Measurements from ENCODE around the gene NHERF2.

NHERF2 gene

GRCh38 chr16:2063861-2064260, 37.2 kb downstream of the NHERF2 start:
- DNase-seq = no peak

DNA sequence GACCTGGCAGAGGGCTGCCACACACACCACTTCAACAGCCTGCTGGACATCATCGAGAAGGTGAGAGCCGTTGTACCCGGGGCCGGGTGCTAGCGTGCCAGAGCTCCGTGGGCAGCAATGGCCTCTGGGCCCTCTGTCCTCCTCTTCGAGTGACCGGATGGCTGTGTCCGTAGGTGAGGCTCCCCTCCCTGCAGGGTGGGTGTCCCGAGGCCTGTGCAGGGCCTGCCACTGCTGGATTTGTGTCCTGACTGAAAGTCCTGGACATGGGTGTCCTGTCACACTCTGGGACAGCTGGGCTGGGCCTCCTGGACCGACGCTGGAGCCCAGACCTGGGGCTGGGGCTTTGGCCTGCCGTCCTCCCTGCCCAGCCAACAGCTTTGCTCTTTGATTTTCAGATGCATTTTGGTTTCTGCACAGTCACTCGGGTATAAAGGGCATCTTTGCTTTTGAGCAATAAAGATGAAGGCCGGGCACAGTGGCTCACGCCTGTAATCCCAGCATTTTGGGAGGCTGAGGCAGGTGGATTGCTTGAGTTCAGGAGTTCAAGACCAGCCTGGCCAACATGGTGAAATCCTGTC, 37.8 kb downstream of the NHERF2 start:
- no peak for DNase-seq

DNA sequence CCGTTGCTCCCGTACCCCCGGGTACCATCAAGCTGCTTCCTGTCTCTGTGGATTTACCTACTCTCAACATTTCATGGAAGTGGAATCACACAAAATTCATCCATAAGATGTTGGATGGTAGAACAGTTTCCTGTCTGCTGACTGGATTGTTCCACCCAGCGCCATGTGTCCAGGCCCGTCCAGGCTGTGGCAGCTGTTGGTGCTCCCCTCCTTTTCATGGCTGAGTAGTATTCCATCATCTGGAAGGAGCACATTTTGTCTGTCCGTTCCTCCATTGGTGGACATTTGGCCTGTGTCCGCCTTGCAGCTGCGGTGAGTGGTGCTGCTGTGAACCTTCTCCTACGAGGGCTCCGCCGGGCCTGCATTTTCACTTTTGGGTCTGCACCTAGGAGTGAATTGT, 39.4 kb downstream of the NHERF2 start:
- DNase-seq = no peak

- DNase-seq = no peak
These were observed 44.1 kb downstream of the NHERF2 start for GRCh38 chr16:2070576-2071453.

DNA sequence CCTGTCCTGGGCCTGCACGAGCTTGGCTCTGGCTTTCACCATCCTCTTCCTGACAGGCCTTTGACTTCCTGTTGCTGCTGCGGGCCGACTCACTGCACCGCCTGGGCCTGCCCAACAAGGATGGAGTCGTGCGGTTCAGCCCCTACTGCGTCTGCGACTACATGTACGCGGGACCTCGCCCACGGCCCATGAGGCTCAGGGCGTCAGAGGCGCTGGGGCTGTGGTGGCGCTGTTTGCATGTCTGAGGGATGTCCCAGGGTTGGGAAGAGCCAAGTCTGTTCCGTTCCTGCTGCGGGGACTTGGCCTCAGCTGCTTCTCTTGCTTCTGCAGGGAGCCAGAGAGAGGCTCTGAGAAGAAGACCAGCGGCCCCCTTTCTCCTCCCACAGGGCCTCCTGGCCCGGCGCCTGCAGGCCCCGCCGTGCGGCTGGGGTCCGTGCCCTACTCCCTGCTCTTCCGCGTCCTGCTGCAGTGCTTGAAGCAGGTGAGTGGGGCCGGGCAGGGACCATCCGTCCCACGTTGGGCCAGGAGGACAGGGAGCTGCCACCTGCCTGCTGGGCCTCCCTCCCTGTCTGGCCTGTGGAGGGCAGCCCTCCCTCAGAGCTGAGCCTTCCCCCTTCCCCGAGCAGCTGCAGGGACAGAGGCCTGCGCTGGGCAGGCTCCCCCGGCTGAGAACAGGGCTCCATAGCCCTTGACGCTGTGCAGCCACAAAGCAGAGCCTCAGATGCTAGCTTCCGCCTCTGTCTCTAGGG, 44.9 kb downstream of the NHERF2 start:
- no peak for DNase-seq

- no peak for DNase-seq
These were observed 46.2 kb downstream of the NHERF2 start for GRCh38 chr16:2072926-2073325.

GRCh38 chr16:2074071-2074470, 47.4 kb downstream of the NHERF2 start:
- no peak for DNase-seq

- no peak for DNase-seq
These were observed 48.9 kb downstream of the NHERF2 start for GRCh38 chr16:2075631-2076030.

DNA sequence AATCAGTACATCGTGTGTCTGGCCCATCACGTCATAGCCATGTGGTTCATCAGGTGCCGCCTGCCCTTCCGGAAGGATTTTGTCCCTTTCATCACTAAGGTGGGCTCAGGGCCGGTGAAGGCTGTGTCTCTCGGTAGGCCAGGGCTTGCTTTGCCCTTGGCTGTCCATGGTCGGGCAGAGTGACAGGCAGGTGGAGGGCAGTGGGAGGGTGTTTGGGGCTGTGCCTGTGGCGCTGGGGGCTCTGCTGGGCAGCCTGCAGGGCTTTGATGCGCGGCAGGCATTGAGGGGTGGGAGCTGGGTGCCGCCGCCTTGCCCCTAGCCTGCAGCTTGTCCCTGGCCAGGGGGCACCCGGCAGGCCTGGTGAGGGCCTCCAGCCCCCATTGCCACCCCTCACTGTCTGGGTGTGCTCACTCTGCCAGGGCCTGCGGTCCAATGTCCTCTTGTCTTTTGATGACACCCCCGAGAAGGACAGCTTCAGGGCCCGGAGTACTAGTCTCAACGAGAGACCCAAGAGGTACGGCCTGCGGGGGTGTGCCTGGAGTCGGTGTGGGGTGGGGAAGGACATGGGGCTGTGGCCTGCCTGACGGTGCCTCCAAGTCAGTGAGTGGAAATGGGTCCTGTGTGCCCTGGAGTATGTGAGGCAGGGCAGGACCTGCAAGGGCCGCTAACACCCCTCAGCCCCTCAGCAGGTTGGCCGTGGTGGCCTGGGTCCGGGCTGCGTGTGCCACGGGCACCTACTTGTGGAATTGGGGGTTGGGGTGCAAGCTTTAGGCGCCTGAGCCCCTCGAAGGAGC, 49.6 kb downstream of the NHERF2 start:
- no peak for DNase-seq

- no peak for DNase-seq
These were observed 50.3 kb downstream of the NHERF2 start for GRCh38 chr16:2077016-2077415.

GRCh38 chr16:2077696-2078095, 51.0 kb downstream of the NHERF2 start:
- no peak for DNase-seq

DNA sequence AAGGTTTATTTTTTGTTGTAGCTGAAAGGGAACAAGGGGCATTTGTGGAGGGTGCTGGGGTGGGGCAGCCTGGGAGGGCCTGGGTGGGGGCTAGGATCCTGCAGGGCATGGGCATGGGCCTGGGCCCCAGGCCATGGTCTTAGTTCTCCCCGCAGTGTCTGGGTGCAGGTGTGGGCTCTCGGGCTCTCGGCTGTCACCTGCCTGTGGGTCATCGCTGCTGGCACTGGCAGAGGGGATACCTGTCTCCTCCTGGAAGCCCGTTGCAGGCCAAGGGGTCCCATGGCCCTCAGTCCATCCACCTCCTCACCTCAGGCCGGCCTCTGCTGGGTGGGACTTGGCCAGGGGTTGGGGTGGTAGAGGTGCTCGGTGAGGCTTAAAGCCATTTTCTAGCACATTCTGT, 51.4 kb downstream of the NHERF2 start:
- DNase-seq = no peak

- DNase-seq = no peak
These were observed 52.0 kb downstream of the NHERF2 start for GRCh38 chr16:2078691-2079090.

GRCh38 chr16:2079311-2079800, 52.7 kb downstream of the NHERF2 start:
- DNase-seq = no peak

DNA sequence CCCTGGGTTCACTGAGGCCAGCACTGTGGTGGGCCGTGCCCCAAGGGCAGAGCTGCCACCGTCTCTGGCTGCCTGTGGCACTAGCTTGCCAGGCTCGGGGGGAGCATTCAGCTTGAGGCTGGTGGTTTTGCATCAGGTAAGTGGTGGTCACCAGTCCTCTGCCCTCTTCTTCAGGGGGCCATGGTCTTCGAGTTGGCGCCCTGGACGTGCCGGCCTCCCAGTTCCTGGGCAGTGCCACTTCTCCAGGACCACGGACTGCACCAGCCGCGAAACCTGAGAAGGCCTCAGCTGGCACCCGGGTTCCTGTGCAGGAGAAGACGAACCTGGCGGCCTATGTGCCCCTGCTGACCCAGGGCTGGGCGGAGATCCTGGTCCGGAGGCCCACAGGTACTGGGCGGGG, 53.3 kb downstream of the NHERF2 start:
- DNase-seq = no peak

GRCh38 chr16:2081201-2082084, 54.7 kb downstream of the NHERF2 start:
- no peak for DNase-seq

GRCh38 chr16:2082171-2082982, 55.7 kb downstream of the NHERF2 start:
- DNase-seq = no peak

- DNase-seq = no peak
These were observed 56.3 kb downstream of the NHERF2 start for GRCh38 chr16:2082983-2083364.

DNA sequence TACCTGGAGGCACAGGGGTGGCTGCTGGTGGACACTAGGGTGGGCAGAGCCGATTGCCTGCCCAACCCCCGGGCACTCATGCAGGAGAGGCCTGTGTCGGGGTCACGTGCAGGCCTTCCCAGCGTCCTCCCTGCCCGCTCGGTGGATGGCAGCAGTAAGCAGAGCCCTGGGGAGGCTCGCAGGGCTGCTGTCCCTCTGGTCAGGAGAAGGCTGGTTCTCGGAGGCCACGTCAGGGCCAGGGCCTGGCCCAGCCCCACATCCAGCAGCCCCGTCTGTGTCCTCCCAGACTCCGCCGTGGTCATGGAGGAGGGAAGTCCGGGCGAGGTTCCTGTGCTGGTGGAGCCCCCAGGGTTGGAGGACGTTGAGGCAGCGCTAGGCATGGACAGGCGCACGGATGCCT, 56.7 kb downstream of the NHERF2 start:
- no peak for DNase-seq

DNA sequence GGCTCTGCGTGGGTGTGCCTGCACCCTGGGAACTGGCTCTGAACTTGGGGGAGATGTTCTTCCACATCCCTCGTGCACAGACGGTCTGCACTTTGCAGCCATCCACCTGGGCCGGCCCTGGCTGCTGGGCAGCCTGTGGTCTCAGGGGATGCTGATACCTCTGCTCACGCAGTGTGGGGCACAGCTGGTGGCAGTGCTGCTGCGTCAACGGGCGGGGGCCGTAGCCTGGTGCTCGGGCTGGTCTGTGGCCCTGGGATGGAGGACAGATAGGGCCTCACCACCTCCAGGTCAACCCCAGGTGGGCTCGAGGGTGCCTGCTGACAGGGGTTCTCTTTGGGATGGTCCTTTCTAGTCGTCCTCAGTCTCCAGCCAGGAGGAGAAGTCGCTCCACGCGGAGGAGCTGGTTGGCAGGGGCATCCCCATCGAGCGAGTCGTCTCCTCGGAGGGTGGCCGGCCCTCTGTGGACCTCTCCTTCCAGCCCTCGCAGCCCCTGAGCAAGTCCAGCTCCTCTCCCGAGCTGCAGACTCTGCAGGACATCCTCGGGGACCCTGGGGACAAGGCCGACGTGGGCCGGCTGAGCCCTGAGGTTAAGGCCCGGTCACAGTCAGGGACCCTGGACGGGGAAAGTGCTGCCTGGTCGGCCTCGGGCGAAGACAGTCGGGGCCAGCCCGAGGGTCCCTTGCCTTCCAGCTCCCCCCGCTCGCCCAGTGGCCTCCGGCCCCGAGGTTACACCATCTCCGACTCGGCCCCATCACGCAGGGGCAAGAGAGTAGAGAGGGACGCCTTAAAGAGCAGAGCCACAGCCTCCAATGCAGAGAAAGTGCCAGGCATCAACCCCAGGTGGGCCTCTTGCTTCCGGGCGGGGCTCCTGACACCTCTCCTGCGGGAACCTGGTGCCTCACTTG, 57.4 kb downstream of the NHERF2 start:
- no peak for DNase-seq

Measured in activated CD4-positive, alpha-beta T cell treated with anti-CD3 and anti-CD28 coated beads, Interleukin-10, Interleukin-2, amounts not matched to agents 100 ng/mL and 50 ng/mL, durations not matched to agents 16 hours and 8 hours (primary cell).